Stimulated activated CD4-positive, alpha-beta T cell treated with anti-CD3 and anti-CD28 coated beads, Interleukin-4, amount 100 ng/mL, for 48 hours (primary cell): Measurements from ENCODE around the gene R3HCC1L.
"Not testable (repeated sequence)": the region's sequence is repeated elsewhere in the genome, so short reads cannot be mapped to it uniquely, and the experiment has no call there.

ENCODE experiments used
- DNase-seq, 2 donors: peaks; one replicate each; pipeline ENCODE4 v3.0.0-alpha.2; 2020; ENCODE audit warnings: low read depth in 2 of 2

R3HCC1L gene

GRCh38 chr10:98131619-98132018, 2.8 kb upstream of the R3HCC1L start:
- DNase-seq, result no peak

GRCh38 chr10:98133075-98133752, 1.2 kb upstream of the R3HCC1L start:
- not testable (repeated sequence) for DNase-seq

DNA sequence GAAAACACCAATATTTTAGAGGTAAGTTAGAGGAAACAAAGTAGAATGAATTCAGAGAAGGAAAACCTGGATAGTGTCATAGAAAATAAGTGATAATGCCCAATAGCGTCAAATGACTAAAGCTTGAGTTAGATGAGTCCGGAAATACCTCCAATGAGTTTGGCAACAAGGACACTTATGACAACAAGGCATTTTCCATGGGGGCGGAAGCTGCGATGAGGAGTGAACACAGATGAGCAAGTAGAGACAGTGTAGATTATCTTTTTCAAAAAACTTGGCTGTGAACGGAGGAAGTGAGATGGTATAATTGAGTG, 383 bp upstream of the R3HCC1L start:
- no peak for DNase-seq

DNA sequence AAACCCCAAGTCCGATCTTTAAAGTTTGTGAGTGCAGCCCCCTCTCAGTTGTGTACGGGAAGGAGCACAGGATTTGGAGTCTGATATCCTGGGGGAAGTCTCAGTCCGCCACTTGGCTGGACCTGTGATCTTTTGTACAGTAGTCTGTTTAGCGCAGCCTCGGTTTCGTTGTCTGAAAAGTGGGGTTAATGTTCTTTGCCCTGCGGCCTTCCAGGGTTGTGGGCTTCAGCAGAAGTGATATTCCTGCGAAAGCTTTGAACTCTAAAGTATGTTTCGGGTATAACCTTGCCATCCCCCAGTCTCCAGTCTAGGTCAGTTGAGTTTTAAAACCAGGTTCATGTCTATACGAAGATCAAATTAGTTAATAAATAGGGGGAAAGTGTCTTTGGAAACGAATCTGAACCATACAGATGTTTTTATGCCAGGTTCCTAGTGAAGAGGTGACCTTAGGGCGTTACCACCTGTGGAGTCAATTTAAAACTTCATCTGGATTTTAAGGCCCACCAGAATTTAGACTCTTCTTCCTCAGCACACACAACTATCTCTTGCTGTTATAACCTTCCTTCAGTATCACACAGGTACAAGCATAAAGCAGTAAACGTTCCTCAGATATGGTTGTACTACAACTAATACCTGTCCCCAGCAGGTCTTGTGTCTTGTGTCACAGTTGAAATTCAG, 904 bp downstream of the R3HCC1L start:
- DNase-seq, result peak in 1 of 2 donors; percentile 3

GRCh38 chr10:98136775-98137174, 2.3 kb downstream of the R3HCC1L start:
- not testable (repeated sequence) for DNase-seq

DNA sequence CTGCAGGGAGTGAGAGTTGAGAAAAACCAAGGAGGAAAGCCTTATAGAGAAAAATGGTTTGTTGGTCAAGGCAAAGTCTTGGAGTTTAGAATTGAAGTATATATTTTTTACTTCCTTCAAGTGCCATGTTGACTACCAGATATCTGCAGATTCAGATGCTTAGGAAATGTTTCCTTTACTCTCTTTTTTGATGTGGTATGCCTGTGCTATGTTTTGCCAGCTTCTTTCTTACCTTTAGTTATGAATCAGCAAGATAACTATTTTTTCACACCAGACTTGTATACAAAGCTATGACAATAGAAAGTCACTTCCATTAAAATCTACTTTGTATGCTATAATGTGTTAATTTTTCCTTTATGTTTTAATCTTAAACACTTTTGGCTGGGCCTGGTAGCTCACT, 3.6 kb downstream of the R3HCC1L start:
- no peak for DNase-seq

- no peak for DNase-seq
These were observed 5.0 kb downstream of the R3HCC1L start for GRCh38 chr10:98139431-98139830.

GRCh38 chr10:98141484-98142073, 7.1 kb downstream of the R3HCC1L start:
- DNase-seq, result no peak

- no peak for DNase-seq
These were observed 10.5 kb downstream of the R3HCC1L start for GRCh38 chr10:98144985-98145384.

DNA sequence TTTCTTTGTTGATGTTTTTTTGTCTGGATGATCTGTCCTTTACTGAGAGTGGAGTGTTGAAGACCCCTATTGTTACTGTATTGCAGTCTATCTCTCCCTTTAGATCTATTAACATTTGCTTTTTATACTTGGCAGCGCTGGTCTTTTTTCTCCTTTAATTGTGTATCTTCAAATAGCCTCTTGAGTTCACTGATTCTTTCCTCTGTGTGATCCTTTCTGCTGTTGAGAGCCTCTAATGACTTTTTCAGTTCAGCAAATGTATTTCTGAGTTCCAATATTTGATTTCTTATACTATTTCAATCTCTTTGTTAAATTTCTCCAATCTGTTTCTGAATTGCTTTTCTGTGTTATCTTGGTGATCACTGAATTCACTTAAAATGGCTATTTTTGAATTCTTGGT, 15.4 kb downstream of the R3HCC1L start:
- no peak for DNase-seq

DNA sequence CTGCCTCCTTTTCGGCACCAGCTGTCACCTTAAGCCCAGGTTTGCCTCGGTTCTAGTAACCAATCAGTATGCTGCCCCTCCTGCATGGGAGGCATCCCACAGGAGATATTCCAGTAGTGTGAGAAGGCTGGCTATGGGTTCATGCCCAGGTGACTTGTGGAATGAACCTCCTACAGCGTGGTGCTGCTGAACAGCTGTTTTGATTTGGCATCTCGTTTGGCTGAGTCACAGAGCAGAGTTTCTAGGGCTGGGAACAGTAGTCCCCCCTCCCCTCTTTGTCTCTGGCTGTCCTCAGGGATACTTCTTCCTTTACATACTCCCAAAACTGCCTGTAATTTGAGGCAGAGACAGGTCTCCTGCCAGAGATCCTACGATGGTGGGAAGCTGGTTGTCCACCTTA, 16.1 kb downstream of the R3HCC1L start:
- no peak for DNase-seq

- not testable (repeated sequence) for DNase-seq
These were observed 18.3 kb downstream of the R3HCC1L start for GRCh38 chr10:98152778-98153177.

- DNase-seq, result not testable (repeated sequence)
These were observed 18.9 kb downstream of the R3HCC1L start for GRCh38 chr10:98153213-98153958.

DNA sequence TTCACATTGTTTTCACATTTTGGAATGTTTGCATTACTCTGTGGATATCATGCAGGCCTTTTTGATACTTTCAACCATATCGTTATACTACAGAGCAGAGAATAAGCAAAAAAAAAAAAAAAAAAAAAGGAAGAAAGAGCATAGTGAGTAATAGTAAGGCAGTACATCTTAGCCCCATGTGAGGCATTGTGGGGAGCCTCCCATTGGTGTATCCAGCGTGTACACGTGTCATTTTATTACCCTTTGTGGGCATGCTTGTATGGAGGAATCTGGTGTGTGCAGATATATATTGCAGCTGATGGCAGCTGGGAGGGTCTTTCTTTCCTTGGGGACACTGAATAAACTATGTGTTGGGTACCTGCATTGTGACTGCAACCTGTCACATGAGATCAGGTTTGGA, 19.6 kb downstream of the R3HCC1L start:
- no peak for DNase-seq

DNA sequence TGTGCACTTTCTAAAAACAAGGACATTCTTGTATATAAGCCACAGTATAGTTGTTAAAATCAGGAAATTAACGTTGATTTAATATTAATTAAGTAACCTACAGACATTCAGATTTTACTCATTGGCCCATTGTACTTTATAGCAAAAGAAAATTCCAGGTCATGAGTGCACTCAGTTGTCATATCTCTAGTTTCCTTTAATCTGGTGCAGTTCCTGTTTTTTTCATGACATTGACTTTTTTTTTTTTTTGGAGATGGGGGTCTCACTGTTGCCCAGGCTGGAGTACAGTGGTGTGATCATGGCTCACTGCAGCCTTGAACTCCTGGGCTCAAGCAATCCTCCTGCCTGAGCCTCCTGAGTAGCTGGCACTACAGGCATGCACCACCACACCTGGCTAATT, 24.1 kb downstream of the R3HCC1L start:
- DNase-seq, result no peak

GRCh38 chr10:98163941-98164340, 29.5 kb downstream of the R3HCC1L start:
- no peak for DNase-seq

DNA sequence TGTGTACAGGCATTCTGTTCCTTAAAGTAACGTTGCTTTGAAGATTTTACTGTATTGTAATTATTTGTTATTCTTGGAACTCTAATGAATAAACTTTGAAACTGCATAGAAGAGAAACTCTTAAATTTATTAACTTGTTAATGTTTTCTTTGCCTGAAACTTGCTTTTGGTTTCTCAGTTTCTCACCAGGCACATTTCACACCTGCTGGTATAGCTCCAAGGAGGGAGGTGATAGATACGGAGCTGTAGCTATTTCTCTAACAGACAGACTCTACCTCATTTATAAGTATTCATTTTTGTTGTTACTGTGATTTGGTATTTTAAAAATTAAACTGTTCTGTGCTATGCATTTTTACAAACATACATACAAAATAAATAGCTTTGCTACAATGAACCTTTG, 32.7 kb downstream of the R3HCC1L start:
- DNase-seq, result no peak

DNA sequence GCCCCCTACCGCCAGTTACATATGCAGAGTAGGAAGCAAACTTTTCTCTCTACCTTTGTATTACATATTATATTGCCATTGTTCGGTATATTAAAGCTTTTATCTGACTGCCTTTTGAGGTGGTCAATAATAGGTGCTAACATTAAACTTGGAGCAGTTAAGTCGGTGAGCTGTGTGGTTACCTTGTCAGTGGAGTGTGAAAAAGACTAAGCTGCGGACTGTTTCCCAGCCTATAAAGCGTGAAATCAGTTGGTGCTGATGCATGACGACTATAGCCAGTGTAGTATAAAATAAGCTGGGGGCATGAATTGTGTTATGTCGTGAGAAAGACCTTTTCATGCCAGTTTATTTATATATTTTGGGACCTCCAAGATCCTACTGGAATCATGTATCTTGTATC, 33.7 kb downstream of the R3HCC1L start:
- DNase-seq, result no peak

- DNase-seq, result no peak
These were observed 34.3 kb downstream of the R3HCC1L start for GRCh38 chr10:98168766-98169165.

DNA sequence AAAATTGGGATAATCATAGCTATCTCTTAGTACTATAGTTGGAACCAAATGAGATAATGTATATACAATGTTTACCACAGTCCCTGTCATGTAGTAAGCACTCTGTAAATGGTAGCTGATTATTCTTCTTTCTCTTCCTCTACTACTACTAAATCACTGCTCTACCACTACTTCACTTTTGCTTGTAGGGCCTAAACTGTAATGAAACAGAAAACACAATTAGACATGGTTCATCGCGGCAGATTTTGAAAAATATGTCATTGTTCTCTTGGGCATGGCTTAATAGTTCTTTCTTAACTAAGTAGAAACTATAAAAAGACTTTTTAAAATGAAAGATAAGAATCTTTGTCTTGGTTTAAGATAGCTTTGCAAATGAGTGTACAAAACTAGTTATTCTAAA, 34.9 kb downstream of the R3HCC1L start:
- no peak for DNase-seq

DNA sequence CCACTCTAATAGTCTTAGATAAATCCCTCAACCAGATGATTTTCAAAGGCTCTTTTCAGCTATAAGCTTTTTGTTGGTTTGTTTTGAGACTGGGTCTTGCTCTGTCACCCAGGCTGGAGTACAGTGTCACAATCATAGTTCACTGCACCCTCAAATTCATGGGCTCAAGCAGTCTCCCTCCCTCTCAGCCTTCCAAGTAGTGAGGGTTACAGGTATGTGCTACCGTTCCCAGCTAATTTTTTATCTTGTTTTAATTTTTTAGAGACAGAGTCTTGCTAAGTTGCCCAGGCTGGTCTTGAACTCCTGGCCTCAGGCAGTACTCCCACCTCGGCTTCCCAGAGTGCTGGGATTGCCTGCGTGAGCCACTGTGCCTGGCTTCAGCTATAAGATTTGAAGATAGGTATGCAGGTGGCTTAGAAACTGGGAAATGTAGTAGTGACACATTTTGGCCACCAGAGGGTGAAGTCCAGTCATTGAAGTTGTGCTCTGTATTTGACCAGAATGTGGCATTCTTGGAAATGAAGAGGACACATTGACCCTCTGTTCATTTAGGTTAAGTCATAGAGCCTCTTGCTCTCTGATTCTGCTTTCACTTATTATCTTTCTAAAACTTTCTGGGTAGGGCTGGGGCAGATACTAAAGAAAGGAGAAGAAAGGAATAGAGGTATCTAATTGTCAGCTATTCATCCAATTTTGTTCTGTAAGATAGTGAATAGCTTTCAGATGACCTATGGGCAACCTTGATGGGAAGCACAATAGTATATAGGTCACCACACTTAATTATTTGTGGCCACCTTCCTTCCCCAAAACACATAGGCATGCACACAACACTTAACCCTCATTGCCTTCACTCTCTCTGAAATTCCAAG, 36.0 kb downstream of the R3HCC1L start:
- DNase-seq, result peak in 1 of 2 donors; percentile 6

GRCh38 chr10:98172073-98172472, 37.6 kb downstream of the R3HCC1L start:
- no peak for DNase-seq
